HepG2 (cell line): ENCODE measurements around the gene CACNA1C. TPM values are rescaled to one million over a fixed set of nuclear protein-coding genes. Genes with fewer than 3 reads are reported as not detected.

Source experiments
- ATAC-seq: fragments of 200-7000 bp; cut with Tn5 transposase; 3 replicates; pipeline ENCODE4 v1.9.1; 2020; ENCODE audit warnings: mild to moderate bottlenecking, moderate library complexity
- BruUV-seq: library from RNA; stranded (reverse); fragments of 400-500 nt; replicated peaks from 2 replicates; lab custom pipeline; 2021; lab: Mats Ljungman, UMichigan
- CTCF ChIA-PET: fragments of 300-600 bp; formaldehyde crosslinking; extraction: SDS; loops from one replicate; lab custom pipeline; 2021; ENCODE audit warnings: low total read pairs, inconsistent platforms, low intra/inter-chr PET ratio; lab: Yijun Ruan, JAX
- POLR2A ChIA-PET: fragments of 350-600 bp; sonication (Branson Sonifier 250); formaldehyde crosslinking; loops from one replicate; lab custom pipeline; 2020; ENCODE audit warnings: antibody characterized with exemption, inconsistent platforms; lab: Yijun Ruan, JAX
- DNase-seq: peaks from one replicate; pipeline ENCODE4 v3.0.0-alpha.2; 2015; ENCODE audit warnings: low spot score
- FAIRE-seq: peaks from 3 replicates; lab custom pipeline; 2011; peaks lifted over from hg19 to GRCh38; lab: Jason Lieb, UNC
- H2AFZ ChIP-seq: one replicate; pipeline ENCODE4 v1.6.1; 2011; ENCODE audit warnings: low read length, inconsistent platforms
- H3K27ac ChIP-seq: fragments of 300-600 bp; 3 replicates; pipeline ENCODE4 v1.8.0; 2011; ENCODE audit warnings: mixed run types, mild to moderate bottlenecking, mixed read lengths, low read length, inconsistent platforms; ENCODE audit not compliant: insufficient read depth; ENCODE audit errors: extremely low read length
- H3K27me3 ChIP-seq, 2 experiments: fragments of 200-600 bp in 1 of 2; 2 replicates in 1 of 2; 3 replicates in 1 of 2; pipeline versions ENCODE4 v1.6.0 to v1.8.0; 2011; ENCODE audit warnings: low read length in 2 of 2, mild to moderate bottlenecking in 2 of 2, moderate library complexity in 2 of 2, inconsistent platforms in 1 of 2; ENCODE audit not compliant: insufficient read depth in 2 of 2, control insufficient read depth in 1 of 2
- H3K36me3 ChIP-seq, 2 experiments: fragments of 200-600 bp in 1 of 2; replicated peaks in 1 of 2; 2 replicates in 1 of 2; 3 replicates in 1 of 2; pipeline versions ENCODE4 v1.5.1 to v1.8.0; 2011; ENCODE audit warnings: low read length in 2 of 2, inconsistent platforms in 1 of 2; ENCODE audit not compliant: insufficient read depth in 2 of 2, control insufficient read depth in 1 of 2
- H3K4me1 ChIP-seq: 2 replicates; pipeline ENCODE4 v1.5.1; 2012; ENCODE audit warnings: low read length, inconsistent platforms; ENCODE audit not compliant: insufficient read depth
- H3K4me2 ChIP-seq: 2 replicates; pipeline ENCODE4 v1.6.0; 2011; ENCODE audit warnings: low read depth, low read length, inconsistent platforms
- H3K4me3 ChIP-seq, 3 experiments: fragments of 200-600 bp in 1 of 3; sonication (generic), shearing (Covaris generic) in 1 of 3; replicated peaks in 1 of 3; 2 replicates each; pipeline ENCODE4 v1.5.1; 2011 to 2016; ENCODE audit warnings: low read length in 3 of 3, inconsistent platforms in 2 of 3, low read depth in 2 of 3, mild to moderate bottlenecking in 2 of 3, control low read depth in 1 of 3, mixed read lengths in 1 of 3; ENCODE audit not compliant: insufficient read depth in 1 of 3
- H3K79me2 ChIP-seq: one replicate; pipeline ENCODE4 v1.6.1; 2011; ENCODE audit warnings: low read length, inconsistent platforms; ENCODE audit not compliant: insufficient read depth
- H3K9ac ChIP-seq: 2 replicates; pipeline ENCODE4 v1.6.0; 2011; ENCODE audit warnings: mild to moderate bottlenecking, low read depth, low read length, inconsistent platforms; ENCODE audit not compliant: insufficient read depth
- H3K9me3 ChIP-seq: 2 replicates; pipeline ENCODE4 v1.5.1; 2012; ENCODE audit warnings: mild to moderate bottlenecking, low read length
- H4K20me1 ChIP-seq: 2 replicates; pipeline ENCODE4 v1.6.0; 2011; ENCODE audit warnings: inconsistent platforms, mild to moderate bottlenecking, low read length, moderate library complexity; ENCODE audit not compliant: insufficient read depth
- ATF7 ChIP-seq, 2 experiments: fragments of 450-650 bp in 1 of 2; sonication (generic) in 1 of 2; formaldehyde crosslinking in 1 of 2; IDR thresholded peaks; 2 replicates each; pipeline versions ENCODE4 v1.4.0 to v1.6.1; 2016 to 2020; ENCODE audit warnings: antibody characterized with exemption in 1 of 2, mild to moderate bottlenecking in 1 of 2, missing genetic modification reagents in 1 of 2
- EHMT2 ChIP-seq: fragments of 200-600 bp; sonication (generic); IDR thresholded peaks from 2 replicates; pipeline ENCODE4 v1.7.0; 2017; ENCODE audit warnings: antibody characterized with exemption, low read depth, low read length, borderline replicate concordance
- EZH2 ChIP-seq: conservative IDR thresholded peaks from 2 replicates; pipeline ENCODE4 v1.6.1; 2012; ENCODE audit warnings: mild to moderate bottlenecking, low read depth, low read length, moderate library complexity
- PRDM15 ChIP-seq: sonication (generic); formaldehyde crosslinking; IDR thresholded peaks from 2 replicates; pipeline ENCODE4 v1.4.0; 2020; ENCODE audit warnings: missing genetic modification reagents
- RBM39 ChIP-seq: fragments of 200-400 bp; formaldehyde crosslinking; IDR thresholded peaks from one replicate; pipeline ENCODE4 v1.6.1; 2018; ENCODE audit warnings: antibody characterized with exemption, mild to moderate bottlenecking, low read depth, low read length; ENCODE audit not compliant: poor library complexity, severe bottlenecking
- RNF2 ChIP-seq: fragments of 450-650 bp; conservative IDR thresholded peaks from 2 replicates; pipeline ENCODE4 v1.6.1; 2016; ENCODE audit warnings: low read depth
- TCF7 ChIP-seq: sonication (generic); IDR thresholded peaks from 2 replicates; pipeline ENCODE4 v1.6.1; 2016; ENCODE audit warnings: antibody characterized with exemption, low read depth
- ZBTB10 ChIP-seq: sonication (generic); formaldehyde crosslinking; IDR thresholded peaks from 2 replicates; pipeline ENCODE4 v1.4.0; 2020; ENCODE audit warnings: missing genetic modification reagents, borderline replicate concordance
- ZEB1 ChIP-seq: IDR thresholded peaks from 2 replicates; pipeline ENCODE4 v1.6.1; 2012; ENCODE audit warnings: mild to moderate bottlenecking, low read depth, inconsistent platforms; ENCODE audit not compliant: insufficient replicate concordance
- ZNF512 ChIP-seq: sonication (generic); formaldehyde crosslinking; IDR thresholded peaks from 2 replicates; pipeline ENCODE4 v1.4.0; 2020; ENCODE audit warnings: mild to moderate bottlenecking, missing genetic modification reagents
- ZSCAN25 ChIP-seq: sonication (generic); formaldehyde crosslinking; IDR thresholded peaks from 2 replicates; pipeline ENCODE4 v1.8.0; 2022; ENCODE audit warnings: mild to moderate bottlenecking, missing genetic modification reagents
- WGBS: methylation state at CpG from one replicate; pipeline ENCODE4 v1.1.6; 2017; ENCODE audit warnings: low lambda C conversion rate; 5-methylcytosine and 5-hydroxymethylcytosine counted together
- in situ Hi-C: cut with HindIII; loops from 2 replicates; pipeline ENCODE4 v1.10.0; 2017; ENCODE audit warnings: low pct_unique_long_range_greater_than_20kb; ENCODE audit not compliant: extremely low pct_ligation_motif_present
- intact Hi-C: fragments of 100-400 bp; cut with micrococcal nuclease; formaldehyde crosslinking; loops from one replicate; pipeline ENCODE4 v1.10.0; 2022; ENCODE audit not compliant: unreplicated experiment
- polyA plus RNA-seq, 8 experiments: library from polyadenylated mRNA; depleted of rRNA in 3 of 8; stranded (reverse) in 7 of 8; unstranded in 1 of 8; fragments of >200 nt; fragmentation: Illumina TruSeq in 4 of 8; extraction: Trizol in 4 of 8; gene quantifications; 2 replicates each; pipeline versions ENCODE4 v1.2.1 to v1.2.3, GENCODE V29; 2011 to 2016; ENCODE audit warnings: low read depth in 4 of 8, missing spikeins in 1 of 8, mixed read lengths in 1 of 8; ENCODE audit not compliant: insufficient read depth in 1 of 8
- total RNA-seq, 5 experiments: library from RNA; depleted of rRNA; stranded (reverse); fragments of >200 nt; fragmentation: Illumina TruSeq; extraction: Trizol; gene quantifications; 2 replicates each; pipeline ENCODE4 v1.2.3, GENCODE V29; 2016; ENCODE audit warnings: low read depth in 1 of 5

The CACNA1C gene
- total and polyA plus RNA-seq, 2 of the 13 experiments (the other 11 are each of a cell fraction or from before 2014, with no cell fraction given) = not detected

- ATAC-seq = no peak
- Histone ChIP-seq H3K4me3 (no peak overlapping the region), H3K4me2 (no peak overlapping the region), H3K27me3 (peaks cover 0 to 62% of the 10 kb centered on the region in 2 experiments; a peak in 3 of 5 replicates), H3K79me2 (no peaks in the 10 kb centered on the region), H3K36me3 (no peaks in the 10 kb centered on the region), H2AFZ (no peak overlapping the region), H3K9ac (no peak overlapping the region), H3K4me1 (no peaks in the 10 kb centered on the region), H3K27ac (no peak overlapping the region), H3K9me3 (no peaks in the 10 kb centered on the region), H4K20me1 (no peaks in the 10 kb centered on the region)
- in situ Hi-C loops (no loop called here), intact Hi-C loops (no loop called here)
- ChIA-PET CTCF (no interaction called here), POLR2A (no interaction called here)
- 8% methylated on average over 3 of the region's 3 CpGs for WGBS
- no peak for DNase-seq
- FAIRE-seq = no peak
- BruUV-seq = no TSS peak
- TF ChIP-seq PRDM15 (CRISPR knock-in tag) (no peak), ZEB1 (no peak), ATF7 (IDR thresholded peaks at IDR 0.05) (no peak), ATF7 (CRISPR knock-in tag; IDR thresholded peaks at IDR 0.05) (no peak), ZBTB10 (CRISPR knock-in tag) (no peak), RNF2 (no peak), RBM39 (no peak), EHMT2 (no peak), ZNF512 (no peak), ZSCAN25 (no peak), EZH2 (no peak), TCF7 (no peak)
Measured at GRCh38 chr12:2693980-2694610, 641.3 kb downstream of the CACNA1C start.
